Activated naive CD4-positive, alpha-beta T cell (primary cell): ENCODE results near the gene CKMT1A.

Experiments used
- DNase-seq, 4 experiments: peaks; one replicate each; lab custom pipeline; 2025; lab: John Stamatoyannopoulos, UW

Gene CKMT1A

DNA sequence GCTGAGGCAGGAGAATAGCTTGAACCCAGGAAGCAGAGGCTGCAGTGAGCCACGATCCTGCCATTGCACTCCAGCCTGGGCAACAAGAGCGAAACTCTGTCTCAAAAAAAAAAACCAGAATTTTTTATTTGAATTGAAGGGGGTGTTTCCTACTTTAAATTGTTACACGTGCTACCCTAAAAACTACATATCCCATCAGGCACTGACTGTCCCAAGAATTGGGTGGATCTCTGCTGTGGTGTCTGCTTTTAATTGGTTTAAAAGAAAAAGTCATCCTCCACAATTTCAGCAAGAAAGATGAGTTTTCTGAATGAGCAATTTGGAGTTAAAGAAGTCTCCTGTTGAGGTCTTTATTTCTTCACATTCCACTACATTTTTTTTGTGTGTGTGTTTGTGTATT lies 54.7 kb downstream of the CKMT1A start:
- no peak for DNase-seq
